Neural cell (in vitro differentiated cells): ENCODE results near the gene OLFML2B. TPM values are rescaled to one million over a fixed set of nuclear protein-coding genes. Genes with fewer than 3 reads are reported as not detected.

Experiments used
- H2AFZ ChIP-seq: fragments of 200-600, 300-800 bp; sonication (generic), shearing (Covaris generic); 2 replicates; pipeline ENCODE4 v1.6.0; 2014; ENCODE audit warnings: low read depth, mild to moderate bottlenecking, antibody characterized with exemption, low read length, moderate library complexity
- H3F3A ChIP-seq: fragments of 200-600 bp; shearing (Covaris generic); 2 replicates; pipeline ENCODE4 v1.6.1; 2016; ENCODE audit warnings: mild to moderate bottlenecking, moderate library complexity, mixed read lengths, antibody characterized with exemption, low read length; ENCODE audit not compliant: insufficient read depth, poor library complexity, severe bottlenecking
- H3K27ac ChIP-seq: fragments of 200-600, 300-800 bp; sonication (generic), shearing (Covaris generic); 2 replicates; pipeline ENCODE4 v1.5.1; 2014; ENCODE audit warnings: mild to moderate bottlenecking, low read length, moderate library complexity
- H3K27me3 ChIP-seq: fragments of 300-800, 200-600 bp; sonication (generic), shearing (Covaris generic); 2 replicates; pipeline ENCODE4 v1.6.0; 2014; ENCODE audit warnings: mild to moderate bottlenecking, low read depth, low read length, moderate library complexity; ENCODE audit not compliant: insufficient read depth
- H3K36me3 ChIP-seq: fragments of 300-800, 200-600 bp; sonication (generic), shearing (Covaris generic); 2 replicates; pipeline ENCODE4 v1.5.1; 2014; ENCODE audit warnings: mild to moderate bottlenecking, antibody characterized with exemption, low read length, moderate library complexity; ENCODE audit not compliant: insufficient read depth
- H3K4me2 ChIP-seq: fragments of 300-800, 200-600 bp; sonication (generic), shearing (Covaris generic); 2 replicates; pipeline ENCODE4 v1.6.0; 2014; ENCODE audit warnings: mild to moderate bottlenecking, low read length
- H3K4me3 ChIP-seq: fragments of 300-800, 200-600 bp; sonication (generic), shearing (Covaris generic); 2 replicates; pipeline ENCODE4 v1.5.1; 2014; ENCODE audit warnings: mild to moderate bottlenecking, low read length, moderate library complexity
- H3K79me2 ChIP-seq: fragments of 200-600 bp; shearing (Covaris generic); replicated peaks from 2 replicates; pipeline ENCODE4 v1.6.0; 2014; ENCODE audit warnings: mild to moderate bottlenecking, low read length, moderate library complexity; ENCODE audit not compliant: insufficient read depth
- H3K9ac ChIP-seq: fragments of 300-800, 200-600 bp; sonication (generic), shearing (Covaris generic); 2 replicates; pipeline ENCODE4 v1.6.1; 2016; ENCODE audit warnings: mild to moderate bottlenecking, low read length, mixed read lengths
- H3K9me2 ChIP-seq: fragments of 200-600 bp; shearing (Covaris generic); 2 replicates; pipeline ENCODE4 v1.6.1; 2016; ENCODE audit warnings: mild to moderate bottlenecking, low read length, mixed read lengths; ENCODE audit not compliant: insufficient read depth
- H3K9me3 ChIP-seq: fragments of 200-600, 300-800 bp; sonication (generic), shearing (Covaris generic); 2 replicates; pipeline ENCODE4 v1.6.1; 2016; ENCODE audit warnings: mild to moderate bottlenecking, mixed run types, low read length, moderate library complexity, mixed read lengths
- H4K20me1 ChIP-seq: fragments of 200-600 bp; shearing (Covaris generic); 2 replicates; pipeline ENCODE4 v1.6.1; 2016; ENCODE audit warnings: mild to moderate bottlenecking, mixed run types; ENCODE audit not compliant: insufficient read depth
- CTCF ChIP-seq: fragments of 450-650 bp; IDR thresholded peaks from 2 replicates; pipeline ENCODE4 v1.5.1; 2014; ENCODE audit warnings: antibody characterized with exemption, mild to moderate bottlenecking, moderate library complexity; ENCODE audit not compliant: poor library complexity, severe bottlenecking
- EP300 ChIP-seq: fragments of 450-650 bp; conservative IDR thresholded peaks from 2 replicates; pipeline ENCODE4 v1.6.1; 2014; ENCODE audit warnings: antibody characterized with exemption, mild to moderate bottlenecking, moderate library complexity; ENCODE audit not compliant: poor library complexity, severe bottlenecking
- EZH2 ChIP-seq: fragments of 200-600, 300-800 bp; shearing (Covaris generic), sonication (generic); IDR thresholded peaks from 2 replicates; pipeline ENCODE4 v1.6.1; 2014; ENCODE audit warnings: antibody characterized with exemption, low read length, borderline replicate concordance, mild to moderate bottlenecking; ENCODE audit not compliant: insufficient read depth, poor library complexity, severe bottlenecking
- MXI1 ChIP-seq: fragments of 450-650 bp; conservative IDR thresholded peaks from 2 replicates; pipeline ENCODE4 v1.6.1; 2014; ENCODE audit warnings: antibody characterized with exemption, mild to moderate bottlenecking; ENCODE audit not compliant: poor library complexity, severe bottlenecking
- POLR2AphosphoS5 ChIP-seq: IDR thresholded peaks from 2 replicates; pipeline ENCODE4 v1.6.1; 2012
- RAD21 ChIP-seq: fragments of 450-650 bp; conservative IDR thresholded peaks from 2 replicates; pipeline ENCODE4 v1.6.1; 2014; ENCODE audit warnings: antibody characterized with exemption, mild to moderate bottlenecking, moderate library complexity
- REST ChIP-seq: IDR thresholded peaks from 2 replicates; pipeline ENCODE4 v1.6.1; 2012; ENCODE audit warnings: borderline replicate concordance
- SMC3 ChIP-seq: fragments of 450-650 bp; conservative IDR thresholded peaks from 2 replicates; pipeline ENCODE4 v1.6.1; 2014; ENCODE audit warnings: antibody characterized with exemption, mild to moderate bottlenecking, moderate library complexity; ENCODE audit not compliant: poor library complexity
- TAF1 ChIP-seq: IDR thresholded peaks from 2 replicates; pipeline ENCODE4 v1.6.1; 2012; ENCODE audit warnings: low read depth
- polyA plus RNA-seq: library from polyadenylated mRNA; depleted of rRNA; stranded (reverse); fragments of >200 nt; gene quantifications from 2 replicates; pipeline ENCODE4 v1.2.3, GENCODE V29; 2014

OLFML2B gene
- polyA plus RNA-seq, 1 donor from 2014 or later: 0.78 TPM

DNA sequence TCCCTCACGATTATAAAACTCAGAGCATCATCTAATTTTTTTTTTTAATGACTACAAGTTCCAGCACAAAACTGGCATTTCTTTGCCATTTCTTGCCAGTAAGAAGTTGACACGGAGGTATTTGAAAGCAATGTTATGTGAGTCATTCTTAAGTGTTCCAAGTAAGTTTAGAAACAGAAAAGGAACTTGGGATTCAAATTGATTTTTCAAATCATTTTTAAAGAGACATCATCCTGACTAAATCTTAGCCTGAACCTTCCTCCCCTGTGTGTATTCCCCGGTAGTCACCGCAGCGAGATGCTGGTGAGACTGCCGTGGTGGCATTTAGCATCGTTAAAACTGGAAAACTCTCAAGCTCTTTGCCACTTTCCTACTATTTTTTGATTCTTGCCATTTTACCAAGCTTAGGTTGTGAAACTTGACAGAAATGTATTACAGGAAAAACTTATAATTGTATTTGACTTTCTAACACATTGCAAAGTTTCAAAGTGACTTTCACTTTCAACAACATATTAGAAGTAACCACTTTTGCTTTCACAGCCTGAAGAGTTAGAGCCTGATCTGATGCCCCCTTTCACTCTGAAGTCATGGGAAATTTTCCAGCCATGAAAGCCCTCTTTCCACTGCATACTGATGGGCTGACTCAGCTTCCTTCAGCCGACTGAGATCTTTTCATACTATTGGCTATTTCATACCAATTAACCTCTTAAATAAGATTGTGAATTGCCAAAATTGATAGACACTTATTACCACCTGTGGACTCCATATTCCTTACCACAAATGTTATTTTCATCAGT, 61.4 kb downstream of the OLFML2B start:
- Histone ChIP-seq H3F3A (no peaks in the 10 kb centered on the region), H3K4me3 (no peak overlapping the region), H2AFZ (no peak overlapping the region), H3K4me2 (no peak overlapping the region), H4K20me1 (no peaks in the 10 kb centered on the region), H3K9me3 (no peaks in the 10 kb centered on the region), H3K9me2 (no peaks in the 10 kb centered on the region), H3K27me3 (no peaks in the 10 kb centered on the region), H3K36me3 (no peaks in the 10 kb centered on the region), H3K79me2 (no peaks in the 10 kb centered on the region), H3K27ac (no peak overlapping the region), H3K9ac (no peak overlapping the region)
- TF ChIP-seq SMC3: no peak
- TF ChIP-seq CTCF: no peak
- TF ChIP-seq EP300: no peak
- no peak for TF ChIP-seq POLR2AphosphoS5
- TF ChIP-seq MXI1: no peak
- TF ChIP-seq RAD21: no peak
- TF ChIP-seq REST: no peak
- TF ChIP-seq TAF1: no peak
- no peak for TF ChIP-seq EZH2

- no peak overlapping the region for H2AFZ ChIP-seq
- no peak overlapping the region for H3K4me3 ChIP-seq
- H3K79me2 ChIP-seq: no peaks in the 10 kb centered on the region
- no peaks in the 10 kb centered on the region for H3K27me3 ChIP-seq
- H3K27ac ChIP-seq: no peak overlapping the region
- no peak overlapping the region for H3K4me2 ChIP-seq
- no peaks in the 10 kb centered on the region for H3K9me3 ChIP-seq
- TF ChIP-seq POLR2AphosphoS5 (no peak), REST (no peak), SMC3 (no peak), TAF1 (no peak), EZH2 (no peak)
- H4K20me1 ChIP-seq: no peaks in the 10 kb centered on the region
- no peak overlapping the region for H3K9ac ChIP-seq
- H3F3A ChIP-seq: no peaks in the 10 kb centered on the region
- no peaks in the 10 kb centered on the region for H3K9me2 ChIP-seq
- H3K36me3 ChIP-seq: no peaks in the 10 kb centered on the region
Measured at GRCh38 chr1:161958425-161958824, 65.2 kb downstream of the OLFML2B start.
